ENCODE measurements around the gene UVSSA.
"Not testable (repeated sequence)": the region's sequence is repeated elsewhere in the genome, so short reads cannot be mapped to it uniquely, and the experiment has no call there.

The UVSSA gene

DNA sequence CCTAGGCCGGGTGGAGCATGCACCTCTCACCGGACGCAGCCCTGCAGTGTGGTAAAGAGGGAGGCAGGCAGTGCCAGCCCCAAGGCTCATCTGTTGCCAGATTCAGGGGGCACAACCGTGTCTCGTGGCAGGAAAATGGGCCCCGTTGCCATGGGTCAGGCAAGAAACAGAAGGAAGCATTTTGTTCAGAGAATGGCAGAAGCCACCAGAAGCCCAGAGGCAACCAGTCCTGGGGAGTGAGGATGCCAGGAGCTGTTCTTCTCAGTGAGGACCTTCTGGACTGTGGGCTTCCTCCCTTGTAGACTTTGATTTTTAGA lies 12.5 kb upstream of the UVSSA start:
- no peak for TF ChIP-seq CTCF (IDR thresholded peaks at IDR 0.05; ENCODE audit: low read length, missing control alignments)
- H3K4me3 ChIP-seq (replicated peaks; ENCODE audit: low read depth, low read length): no peak overlapping the region
- DNase-seq (ENCODE audit: low read depth): no peak

DNA sequence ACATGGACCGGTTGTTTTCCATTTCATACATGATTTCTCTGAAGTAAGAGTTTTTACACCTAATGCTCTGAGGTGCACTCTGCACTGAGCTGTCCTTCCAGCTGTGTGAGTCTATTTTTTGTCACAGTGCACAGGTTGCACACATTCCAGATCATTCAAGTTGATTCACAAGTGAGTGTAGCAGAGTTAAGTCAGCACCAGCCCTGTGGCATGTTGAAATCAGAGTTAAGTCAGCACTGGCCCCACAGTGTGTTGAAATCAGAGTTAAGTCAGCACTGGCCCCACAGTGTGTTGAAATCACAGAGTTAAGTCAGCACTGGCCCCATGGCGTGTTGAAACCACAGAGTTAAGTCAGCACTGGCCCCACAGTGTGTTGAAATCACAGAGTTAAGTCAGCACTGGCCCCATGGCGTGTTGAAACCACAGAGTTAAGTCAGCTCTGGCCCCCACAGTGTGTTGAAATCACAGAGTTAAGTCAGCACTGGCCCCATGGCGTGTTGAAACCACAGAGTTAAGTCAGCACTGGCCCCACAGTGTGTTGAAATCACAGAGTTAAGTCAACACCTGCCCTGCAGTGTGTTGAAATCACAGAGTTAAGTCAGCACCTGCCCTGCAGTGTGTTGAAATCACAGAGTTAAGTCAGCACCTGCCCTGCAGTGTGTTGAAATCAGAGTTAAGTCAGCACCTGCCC lies 11.7 kb upstream of the UVSSA start:
- peak; percentile 11 for DNase-seq (ENCODE audit: low read depth)
- not testable (repeated sequence) for H3K4me3 ChIP-seq (replicated peaks; ENCODE audit: low read depth, low read length)

DNA sequence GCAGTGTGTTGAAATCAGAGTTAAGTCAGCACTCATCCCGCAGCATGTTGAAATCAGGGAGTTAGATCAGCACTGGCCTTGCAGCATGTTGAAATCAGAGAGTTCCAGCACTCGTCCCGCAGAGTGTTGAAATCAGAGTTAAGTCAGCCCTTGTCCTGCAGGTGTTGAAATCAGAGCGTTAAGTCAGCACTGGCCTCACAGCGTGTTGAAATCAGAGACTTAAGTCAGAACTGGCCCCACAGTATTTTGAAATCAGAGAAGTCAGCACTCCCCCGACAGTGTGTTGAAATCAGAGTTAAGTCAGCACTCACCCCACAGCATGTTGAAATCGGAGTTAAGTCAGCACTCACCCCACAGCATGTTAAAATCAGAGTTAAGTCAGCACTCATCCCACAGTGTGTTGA lies 10.9 kb upstream of the UVSSA start:
- H3K4me3 ChIP-seq (replicated peaks; ENCODE audit: low read depth, low read length): no peak overlapping the region
- peak; percentile 63 for DNase-seq (ENCODE audit: low read depth)
- TF ChIP-seq CTCF (IDR thresholded peaks at IDR 0.05; ENCODE audit: low read length, missing control alignments): no peak

- no peak overlapping the region for H3K4me3 ChIP-seq (replicated peaks; ENCODE audit: low read depth, low read length)
- TF ChIP-seq CTCF (IDR thresholded peaks at IDR 0.05; ENCODE audit: low read length, missing control alignments): no peak
- DNase-seq (ENCODE audit: low read depth): no peak
Measured at GRCh38 chr4:1337376-1337831, 9.6 kb upstream of the UVSSA start.

DNA sequence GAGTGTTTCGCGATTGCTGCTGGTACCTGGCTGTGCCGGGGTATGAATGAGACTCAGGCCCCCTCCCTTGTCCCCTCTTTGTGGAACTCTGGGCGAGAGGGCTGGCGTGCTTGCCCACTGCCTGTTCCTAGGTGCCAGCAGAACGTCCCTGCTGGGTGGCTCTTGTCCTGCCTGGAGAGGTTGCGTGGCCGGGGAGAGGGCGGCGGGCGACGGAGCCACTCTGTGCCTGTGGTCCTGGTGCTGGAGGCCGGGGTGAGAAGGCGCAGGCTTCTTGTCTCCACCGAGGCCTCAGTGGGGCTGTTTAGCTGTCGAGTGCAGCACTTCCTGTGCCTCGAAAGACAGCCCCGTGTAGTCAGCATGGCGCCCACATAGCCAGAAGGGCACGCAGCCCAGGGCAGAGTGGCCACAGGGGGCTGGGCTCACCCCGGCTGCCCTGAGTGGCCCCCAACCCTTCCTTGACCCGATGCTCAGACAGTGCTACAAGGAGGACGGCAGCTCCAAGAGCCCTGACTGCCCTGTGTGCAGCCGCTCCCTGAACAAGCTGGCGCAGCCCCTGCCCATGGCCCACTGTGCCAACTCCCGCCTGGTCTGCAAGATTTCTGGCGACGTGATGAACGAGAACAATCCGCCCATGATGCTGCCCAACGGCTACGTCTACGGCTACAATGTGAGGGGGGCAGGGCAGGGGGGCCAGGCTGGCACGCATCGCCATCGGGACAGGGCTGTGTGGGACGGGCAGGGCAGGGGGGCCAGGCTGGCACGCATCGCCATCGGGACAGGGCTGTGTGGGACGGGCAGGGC lies 8.9 kb upstream of the UVSSA start:
- no peak for TF ChIP-seq CTCF (IDR thresholded peaks at IDR 0.05; ENCODE audit: low read length, missing control alignments)
- DNase-seq (ENCODE audit: low read depth): no peak

DNA sequence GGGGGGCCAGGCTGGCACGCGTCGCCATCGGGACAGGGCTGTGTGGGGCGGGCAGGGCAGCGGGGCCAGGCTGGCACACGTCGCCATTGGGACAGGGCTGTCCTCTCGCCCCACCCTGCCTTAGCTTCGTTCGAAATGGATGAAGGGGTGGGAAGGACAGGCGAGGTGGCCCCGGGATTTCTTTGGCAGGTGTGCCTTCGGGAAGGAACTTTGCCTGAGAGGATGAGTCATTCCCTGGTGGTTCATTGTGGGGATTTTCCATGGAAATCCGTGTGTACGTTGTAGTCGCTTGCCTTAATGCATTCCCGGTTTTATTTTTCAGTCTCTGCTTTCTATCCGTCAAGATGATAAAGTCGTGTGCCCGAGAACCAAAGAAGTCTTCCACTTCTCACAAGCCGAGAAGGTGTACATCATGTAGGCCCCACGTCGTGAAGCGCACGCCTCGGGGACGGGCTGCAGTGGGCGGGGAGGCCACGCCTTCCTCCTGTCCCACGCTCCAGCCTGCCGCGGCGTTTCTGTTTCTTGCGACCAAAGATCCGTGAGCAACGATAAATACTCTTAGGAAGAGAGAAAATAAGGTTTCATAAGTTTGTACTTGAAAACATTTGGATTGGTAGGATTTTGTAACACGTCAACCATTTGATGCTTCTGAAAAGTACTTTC lies 8.1 kb upstream of the UVSSA start:
- no peak for TF ChIP-seq CTCF (IDR thresholded peaks at IDR 0.05; ENCODE audit: low read length, missing control alignments)
- no peak for DNase-seq (ENCODE audit: low read depth)
- H3K4me3 ChIP-seq (replicated peaks; ENCODE audit: low read depth, low read length): no peak overlapping the region

More for the DNA sequence above, 8.9 kb upstream of the UVSSA start:
- no peak overlapping the region for H3K4me3 ChIP-seq (replicated peaks; ENCODE audit: low read depth, low read length)

DNA sequence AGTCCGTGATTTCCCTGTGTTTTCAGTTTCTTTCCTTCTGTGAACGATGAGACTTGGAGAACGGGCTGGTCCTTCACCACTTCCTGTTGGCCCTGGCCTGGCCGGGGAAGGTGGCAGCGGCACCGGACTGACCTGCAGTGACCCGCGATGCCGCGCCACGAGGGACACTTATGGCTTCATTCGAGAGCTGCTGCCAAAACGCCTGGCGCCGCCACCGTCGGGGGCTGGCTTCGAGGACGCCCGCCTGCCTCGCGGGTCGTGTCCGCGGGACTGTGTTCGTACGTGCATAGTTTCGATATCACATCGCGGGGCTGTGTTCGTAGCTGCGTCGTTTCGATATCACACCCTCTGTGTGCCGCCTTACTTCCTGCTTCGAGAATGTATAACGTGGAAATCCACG lies 7.5 kb upstream of the UVSSA start:
- TF ChIP-seq CTCF (IDR thresholded peaks at IDR 0.05; ENCODE audit: low read length, missing control alignments): no peak
- H3K4me3 ChIP-seq (replicated peaks; ENCODE audit: low read depth, low read length): no peak overlapping the region
- DNase-seq (ENCODE audit: low read depth): no peak
